RWPE1 (cell line): Measurements from ENCODE around the gene COPE.
A peak's percentile ranks its signal among the peaks of the same experiment; 100 is the strongest.

Experiments used
- CTCF ChIA-PET: fragments of 350-600 bp; sonication (Branson Sonifier 250); formaldehyde crosslinking; extraction: SDS; loops from one replicate; lab custom pipeline; 2021; lab: Yijun Ruan, JAX
- POLR2A ChIA-PET: fragments of 400-600 bp; formaldehyde crosslinking; extraction: SDS; loops from one replicate; lab custom pipeline; 2020; ENCODE audit warnings: antibody characterized with exemption; ENCODE audit not compliant: low non-redundant PET; lab: Yijun Ruan, JAX
- DNase-seq: peaks from one replicate; pipeline ENCODE4 v3.0.0; 2012; ENCODE audit warnings: low spot score
- H3K27ac ChIP-seq: fragments of 450-650 bp; 2 replicates; pipeline ENCODE4 v1.5.1; 2017
- TF ChIP-seq, protein P1 (sequence below): fragments of 450-650 bp; conservative IDR thresholded peaks from 2 replicates; pipeline ENCODE4 v1.5.1; 2017; ENCODE audit warnings: low read depth, mild to moderate bottlenecking

COPE gene

DNA sequence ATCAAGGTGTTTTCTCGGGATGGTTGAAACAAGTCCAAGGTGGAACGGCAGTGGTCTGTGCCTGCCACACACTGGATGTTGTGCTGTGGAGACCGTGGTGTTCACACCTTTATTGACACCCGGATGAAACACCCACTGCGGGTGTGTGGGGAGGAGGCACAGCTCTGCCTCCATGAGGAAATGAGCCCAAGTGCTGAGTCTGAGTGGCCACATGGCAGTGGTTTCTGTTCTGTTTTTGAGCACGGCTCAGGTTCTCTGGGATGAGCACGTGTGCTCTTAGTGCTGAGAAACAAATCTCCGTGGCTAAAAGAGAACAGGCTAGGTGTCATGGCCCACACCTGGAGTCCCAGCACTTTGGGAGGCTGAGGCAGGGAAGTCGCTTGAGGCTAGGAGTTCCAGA lies 58.0 kb downstream of the COPE start:
- TF ChIP-seq, protein P1, sequence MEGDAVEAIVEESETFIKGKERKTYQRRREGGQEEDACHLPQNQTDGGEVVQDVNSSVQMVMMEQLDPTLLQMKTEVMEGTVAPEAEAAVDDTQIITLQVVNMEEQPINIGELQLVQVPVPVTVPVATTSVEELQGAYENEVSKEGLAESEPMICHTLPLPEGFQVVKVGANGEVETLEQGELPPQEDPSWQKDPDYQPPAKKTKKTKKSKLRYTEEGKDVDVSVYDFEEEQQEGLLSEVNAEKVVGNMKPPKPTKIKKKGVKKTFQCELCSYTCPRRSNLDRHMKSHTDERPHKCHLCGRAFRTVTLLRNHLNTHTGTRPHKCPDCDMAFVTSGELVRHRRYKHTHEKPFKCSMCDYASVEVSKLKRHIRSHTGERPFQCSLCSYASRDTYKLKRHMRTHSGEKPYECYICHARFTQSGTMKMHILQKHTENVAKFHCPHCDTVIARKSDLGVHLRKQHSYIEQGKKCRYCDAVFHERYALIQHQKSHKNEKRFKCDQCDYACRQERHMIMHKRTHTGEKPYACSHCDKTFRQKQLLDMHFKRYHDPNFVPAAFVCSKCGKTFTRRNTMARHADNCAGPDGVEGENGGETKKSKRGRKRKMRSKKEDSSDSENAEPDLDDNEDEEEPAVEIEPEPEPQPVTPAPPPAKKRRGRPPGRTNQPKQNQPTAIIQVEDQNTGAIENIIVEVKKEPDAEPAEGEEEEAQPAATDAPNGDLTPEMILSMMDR: no peak
- peak overlapping the region; percentile 48 for H3K27ac ChIP-seq
- CTCF ChIA-PET: interaction anchor here (0.6 kb wide), 1 partner anchor 17 kb away, joined by 3 read pairs; no protein-coding TSS in a partner anchor
- POLR2A ChIA-PET: no interaction called here
- no peak for DNase-seq

GRCh38 chr19:18860725-18861124 lies 58.5 kb downstream of the COPE start:
- ChIA-PET POLR2A (no interaction called here), CTCF (no interaction called here)
- TF ChIP-seq, protein P1: no peak
- no peak for DNase-seq
- peak overlapping the region; percentile 48 for H3K27ac ChIP-seq

DNA sequence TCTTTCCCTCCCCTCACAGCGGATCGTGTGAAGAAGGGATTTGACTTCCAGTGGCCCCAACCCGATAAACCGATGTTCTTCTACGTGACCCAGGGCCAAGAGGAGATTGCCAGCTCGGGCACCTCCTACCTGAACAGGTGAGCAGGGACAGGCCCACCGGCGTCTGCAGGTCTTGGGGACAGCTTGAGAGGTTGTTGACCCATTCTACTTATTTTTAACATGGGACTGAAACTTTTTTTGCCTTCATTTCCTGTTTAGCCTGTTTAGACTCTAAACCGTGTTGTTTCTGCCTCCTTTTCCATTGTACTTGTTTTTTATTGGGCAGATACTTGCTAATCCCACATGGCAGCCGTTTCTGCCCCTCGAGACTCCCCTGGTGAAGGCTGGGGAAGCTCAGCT lies 58.9 kb downstream of the COPE start:
- ChIA-PET POLR2A (no interaction called here), CTCF (no interaction called here)
- peak overlapping the region; percentile 48 for H3K27ac ChIP-seq
- DNase-seq: no peak
- TF ChIP-seq, protein P1: no peak

DNA sequence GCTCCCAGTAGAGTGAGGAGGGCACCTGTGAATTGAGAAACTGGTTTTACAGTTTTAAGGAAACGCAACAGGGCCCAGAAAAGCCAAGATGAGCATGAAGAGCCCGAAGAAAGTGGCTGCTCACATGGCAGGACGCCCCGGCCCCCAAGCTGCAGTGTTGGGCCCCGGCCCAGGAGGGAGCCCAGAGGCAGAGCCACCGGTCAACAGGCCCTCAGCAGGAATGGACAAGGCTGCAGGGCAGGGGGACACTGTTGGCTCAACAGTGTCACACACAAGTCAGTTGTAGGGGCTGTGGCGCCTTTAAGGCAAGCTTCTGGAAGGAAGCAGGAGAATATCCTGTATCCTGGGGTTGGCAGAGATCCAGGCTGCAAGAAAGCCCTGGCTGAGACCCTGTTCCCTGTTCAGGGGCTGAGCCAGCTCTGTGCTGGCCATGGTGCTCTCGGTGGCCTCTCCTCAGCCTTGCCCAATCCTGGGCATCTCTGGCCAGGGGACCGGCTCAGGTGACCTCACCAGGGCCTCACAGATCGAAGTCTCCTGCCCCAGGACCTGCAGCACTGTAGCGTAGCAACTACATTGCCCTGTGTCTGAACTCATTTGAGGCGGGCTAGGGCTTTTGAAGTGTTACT lies 59.4 kb downstream of the COPE start:
- POLR2A ChIA-PET: no interaction called here

DNA sequence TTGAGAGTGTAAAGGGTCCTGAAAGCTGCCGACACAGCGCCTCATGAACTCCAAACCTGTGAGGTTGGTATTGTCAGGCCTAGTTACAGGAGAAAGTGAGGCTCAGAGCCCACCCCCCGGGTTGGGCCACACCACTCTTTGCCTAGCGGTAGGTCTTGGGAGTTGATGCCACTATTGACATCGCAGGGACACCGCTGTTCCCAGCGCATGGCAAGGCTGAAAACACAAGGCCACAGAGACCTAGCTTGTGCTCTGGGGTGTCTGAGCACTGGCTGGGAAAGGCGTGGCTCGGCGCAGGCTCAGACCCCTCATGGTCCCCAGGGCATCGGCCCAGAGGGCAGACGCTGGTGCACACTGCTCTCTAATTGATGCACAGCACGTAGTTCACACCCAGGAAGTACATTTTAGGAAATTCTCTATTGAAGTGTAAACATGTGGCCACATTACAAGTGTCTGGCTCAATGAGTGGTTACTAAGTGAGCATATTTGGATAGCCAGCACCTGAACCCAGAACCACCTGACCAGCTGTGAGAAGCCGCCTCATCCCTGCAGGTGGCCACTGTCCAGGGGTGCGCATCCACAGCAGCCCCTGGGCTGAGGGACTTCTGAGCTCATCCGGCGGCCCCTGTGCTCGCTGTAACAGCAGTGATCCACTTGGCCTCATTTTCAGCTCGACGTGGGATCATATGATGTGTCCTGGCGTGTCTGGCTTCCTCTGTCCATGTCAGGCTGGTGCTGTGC lies 60.1 kb downstream of the COPE start:
- CTCF ChIA-PET: interaction anchor here (0.7 to 1.2 kb wide), 2 partner anchors 12 to 100 kb away, joined by 3 to 6 read pairs; no protein-coding TSS in a partner anchor
- peak overlapping the region; percentile 48 for H3K27ac ChIP-seq
- no peak for DNase-seq
- POLR2A ChIA-PET: no interaction called here
- TF ChIP-seq, protein P1: no peak

More for the DNA sequence above, 59.4 kb downstream of the COPE start:
- DNase-seq: no peak
- CTCF ChIA-PET: interaction anchor here (0.7 kb wide), 1 partner anchor 99 kb away, joined by 3 read pairs; no protein-coding TSS in a partner anchor
- peak overlapping the region; percentile 48 for H3K27ac ChIP-seq
- TF ChIP-seq, protein P1: no peak

DNA sequence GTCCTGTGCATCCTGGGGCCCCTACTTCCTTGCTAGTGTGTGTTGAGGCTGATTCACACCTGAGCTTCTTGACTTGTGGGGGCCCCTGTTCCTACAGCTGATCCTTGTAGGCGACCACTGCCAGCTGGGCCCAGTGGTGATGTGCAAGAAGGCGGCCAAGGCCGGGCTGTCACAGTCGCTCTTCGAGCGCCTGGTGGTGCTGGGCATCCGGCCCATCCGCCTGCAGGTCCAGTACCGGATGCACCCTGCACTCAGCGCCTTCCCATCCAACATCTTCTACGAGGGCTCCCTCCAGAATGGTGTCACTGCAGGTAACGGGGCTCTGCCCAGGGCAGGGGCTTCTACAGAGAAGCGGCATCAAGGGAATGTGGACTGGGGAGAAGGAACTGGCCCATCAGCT lies 62.0 kb downstream of the COPE start:
- POLR2A ChIA-PET: no interaction called here
- H3K27ac ChIP-seq: peak overlapping the region; percentile 5; the same call in 1 of the 2 replicates
- TF ChIP-seq, protein P1: no peak
- CTCF ChIA-PET: interaction anchor here (0.7 kb wide), 2 partner anchors 12 to 23 kb away, joined by 3 to 5 read pairs; no protein-coding TSS in a partner anchor
- no peak for DNase-seq
